Upper lobe of left lung (tissue), 4 donors: ENCODE data around the gene OR51V1.
"Not testable (repeated sequence)": the region's sequence is repeated elsewhere in the genome, so short reads cannot be mapped to it uniquely, and the experiment has no call there.

Source experiments
- POLR2AphosphoS5 ChIP-seq, 2 donors: sonication (generic); formaldehyde crosslinking; IDR thresholded peaks; one replicate each; pipeline ENCODE4 v1.5.1; 2017; ENCODE audit warnings: antibody characterized with exemption in 2 of 2
- TF ChIP-seq, protein P1 (sequence below), 6 experiments: fragments of 450-650 bp in 4 of 6; fragments of 200-600 bp in 2 of 6; sonication (generic) in 2 of 6; IDR thresholded peaks; one replicate each; pipeline ENCODE4 v1.5.1; 2016 to 2019; ENCODE audit warnings: antibody characterized with exemption in 6 of 6

DNA sequence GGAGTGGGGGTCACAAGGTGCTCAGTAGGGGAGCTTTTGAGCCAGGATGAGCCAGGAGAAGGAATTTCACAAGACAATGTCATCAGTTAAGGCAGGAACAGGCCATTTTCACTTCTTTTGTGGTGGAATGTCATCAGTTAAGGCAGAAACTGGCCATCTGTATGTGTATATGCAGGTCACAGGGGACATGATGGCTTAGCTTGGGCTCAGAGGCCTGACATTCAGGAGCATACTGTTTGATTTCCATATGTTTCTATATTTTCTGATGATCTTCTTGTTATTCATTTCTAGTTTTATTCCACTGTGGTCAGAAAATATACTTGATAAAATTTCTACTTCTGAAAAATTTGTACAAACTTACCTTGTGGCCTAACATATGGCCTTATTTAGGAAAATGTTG lies 34.6 kb downstream of the OR51V1 start:
- TF ChIP-seq POLR2AphosphoS5 (IDR thresholded peaks at IDR 0.05), result not testable (repeated sequence)
- TF ChIP-seq, protein P1, sequence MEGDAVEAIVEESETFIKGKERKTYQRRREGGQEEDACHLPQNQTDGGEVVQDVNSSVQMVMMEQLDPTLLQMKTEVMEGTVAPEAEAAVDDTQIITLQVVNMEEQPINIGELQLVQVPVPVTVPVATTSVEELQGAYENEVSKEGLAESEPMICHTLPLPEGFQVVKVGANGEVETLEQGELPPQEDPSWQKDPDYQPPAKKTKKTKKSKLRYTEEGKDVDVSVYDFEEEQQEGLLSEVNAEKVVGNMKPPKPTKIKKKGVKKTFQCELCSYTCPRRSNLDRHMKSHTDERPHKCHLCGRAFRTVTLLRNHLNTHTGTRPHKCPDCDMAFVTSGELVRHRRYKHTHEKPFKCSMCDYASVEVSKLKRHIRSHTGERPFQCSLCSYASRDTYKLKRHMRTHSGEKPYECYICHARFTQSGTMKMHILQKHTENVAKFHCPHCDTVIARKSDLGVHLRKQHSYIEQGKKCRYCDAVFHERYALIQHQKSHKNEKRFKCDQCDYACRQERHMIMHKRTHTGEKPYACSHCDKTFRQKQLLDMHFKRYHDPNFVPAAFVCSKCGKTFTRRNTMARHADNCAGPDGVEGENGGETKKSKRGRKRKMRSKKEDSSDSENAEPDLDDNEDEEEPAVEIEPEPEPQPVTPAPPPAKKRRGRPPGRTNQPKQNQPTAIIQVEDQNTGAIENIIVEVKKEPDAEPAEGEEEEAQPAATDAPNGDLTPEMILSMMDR (IDR thresholded peaks at IDR 0.05), result not testable (repeated sequence)
